Skeletal muscle tissue (tissue), 4 donors: ENCODE measurements around the gene E2F1. TPM values are rescaled to one million over a fixed set of nuclear protein-coding genes. Genes with fewer than 3 reads are reported as not detected.
"Not testable (repeated sequence)": the region's sequence is repeated elsewhere in the genome, so short reads cannot be mapped to it uniquely, and the experiment has no call there.

Experiments used
- H3K27ac ChIP-seq: one replicate; pipeline ENCODE4 v1.7.0; 2013; ENCODE audit warnings: mild to moderate bottlenecking, low read depth, low read length, inconsistent platforms
- H3K27me3 ChIP-seq, 3 donors: one replicate each; pipeline ENCODE4 v1.7.0; 2013; ENCODE audit warnings: low read length in 3 of 3; ENCODE audit not compliant: control insufficient read depth in 3 of 3, insufficient read depth in 3 of 3
- H3K36me3 ChIP-seq, 3 donors: one replicate each; pipeline ENCODE4 v1.7.0; 2013; ENCODE audit warnings: low read length in 3 of 3; ENCODE audit not compliant: control insufficient read depth in 3 of 3, insufficient read depth in 3 of 3
- H3K4me1 ChIP-seq, 3 donors: one replicate each; pipeline ENCODE4 v1.7.0; 2013; ENCODE audit warnings: low read length in 3 of 3, mild to moderate bottlenecking in 3 of 3; ENCODE audit not compliant: control insufficient read depth in 3 of 3, insufficient read depth in 3 of 3
- H3K4me3 ChIP-seq, 3 donors: one replicate each; pipeline ENCODE4 v1.7.0; 2013; ENCODE audit warnings: low read length in 3 of 3
- H3K9ac ChIP-seq, 3 donors: one replicate each; pipeline ENCODE4 v1.7.0; 2013; ENCODE audit warnings: low read length in 3 of 3, mild to moderate bottlenecking in 3 of 3, moderate library complexity in 2 of 3, low read depth in 1 of 3
- H3K9me3 ChIP-seq, 3 donors: one replicate each; pipeline ENCODE4 v1.7.0; 2013; ENCODE audit warnings: low read length in 3 of 3; ENCODE audit not compliant: control insufficient read depth in 3 of 3
- total RNA-seq: library from RNA; depleted of rRNA; stranded (reverse); fragments of >200 nt; gene quantifications from one replicate; pipeline ENCODE4 v1.2.3, GENCODE V29; 2014
- donor health status: Osteomylitis.

E2F1 gene
- total RNA-seq, 1 donor from 2014 or later = 5.2 TPM

DNA sequence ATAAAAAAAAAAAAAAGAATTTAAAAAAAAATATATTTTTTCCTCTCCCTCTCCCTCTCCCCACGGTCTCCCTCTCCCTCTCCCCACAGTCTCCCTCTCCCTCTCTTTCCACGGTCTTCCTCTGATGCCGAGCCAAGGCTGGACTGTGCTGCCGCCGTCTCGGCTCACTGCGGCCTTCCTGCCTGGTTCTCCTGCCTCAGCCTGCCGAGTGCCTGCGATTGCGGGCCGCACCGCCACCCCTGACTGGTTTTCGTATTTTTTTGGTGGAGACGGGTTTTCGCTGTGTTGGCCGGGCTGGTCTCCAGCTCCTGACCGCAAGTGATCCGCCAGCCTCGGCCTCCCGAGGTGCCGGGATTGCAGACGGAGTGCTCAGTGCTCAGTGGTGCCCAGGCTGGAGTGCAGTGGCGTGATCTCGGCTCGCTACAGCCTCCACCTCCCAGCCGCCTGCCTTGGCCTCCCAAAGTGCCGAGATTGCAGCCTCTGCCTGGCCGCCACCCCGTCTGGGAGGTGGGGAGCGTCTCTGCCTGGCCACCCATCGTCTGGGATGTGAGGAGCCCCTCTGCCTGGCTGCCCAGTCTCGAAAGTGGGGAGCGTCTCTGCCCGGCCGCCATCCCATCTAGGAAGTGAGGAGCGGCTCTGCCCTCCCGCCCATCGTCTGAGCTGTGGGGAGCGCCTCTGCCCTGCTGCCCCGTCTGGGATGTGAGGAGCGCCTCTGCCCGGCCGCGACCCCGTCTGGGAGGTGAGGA, 14.7 kb upstream of the E2F1 start:
- H3K9me3 ChIP-seq, H3K27me3 ChIP-seq, H3K27ac ChIP-seq, H3K4me1 ChIP-seq, H3K9ac ChIP-seq, H3K36me3 ChIP-seq, H3K4me3 ChIP-seq: not testable (repeated sequence)

DNA sequence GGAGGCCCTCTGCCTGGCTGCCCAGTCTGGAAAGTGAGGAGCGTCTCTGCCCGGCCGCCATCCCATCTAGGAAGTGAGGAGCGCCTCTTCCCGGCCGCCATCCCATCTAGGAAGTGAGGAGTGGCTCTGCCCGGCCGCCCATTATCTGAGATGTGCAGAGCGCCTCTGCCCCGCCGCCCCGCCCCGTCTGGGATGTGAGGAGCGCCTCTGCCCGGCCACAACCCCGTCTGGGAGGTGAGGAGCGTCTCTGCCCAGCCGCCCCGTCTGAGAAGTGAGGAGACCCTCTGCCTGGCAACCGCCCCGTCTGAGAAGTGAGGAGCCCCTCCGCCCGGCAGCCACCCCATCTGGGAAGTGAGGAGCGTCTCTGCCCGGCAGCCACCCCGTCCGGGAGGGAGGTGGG, 12.8 kb upstream of the E2F1 start:
- not testable (repeated sequence) for H3K4me3 ChIP-seq, H3K36me3 ChIP-seq, H3K27me3 ChIP-seq, H3K27ac ChIP-seq, H3K9ac ChIP-seq, H3K9me3 ChIP-seq
- H3K4me1 ChIP-seq = peaks cover 8 to 11% (median 8%) of the 10 kb centered on the region in 3 donors

- Histone ChIP-seq H3K27ac (no peak overlapping the region), H3K4me3 (no peak overlapping the region), H3K4me1 (peaks cover 0 to 8% (median 5%) of the 10 kb centered on the region in 3 donors), H3K9me3 (no peaks in the 10 kb centered on the region), H3K9ac (no peak overlapping the region), H3K27me3 (no peaks in the 10 kb centered on the region), H3K36me3 (no peaks in the 10 kb centered on the region)
Measured at GRCh38 chr20:33697129-33697528, 10.9 kb upstream of the E2F1 start.

- no peak overlapping the region for H3K4me3 ChIP-seq
- no peaks in the 10 kb centered on the region for H3K36me3 ChIP-seq
- peaks cover 0 to 8% (median 5%) of the 10 kb centered on the region in 3 donors for H3K4me1 ChIP-seq
- H3K9ac ChIP-seq = no peak overlapping the region
- H3K9me3 ChIP-seq = no peaks in the 10 kb centered on the region
- H3K27ac ChIP-seq = no peak overlapping the region
- H3K27me3 ChIP-seq = no peaks in the 10 kb centered on the region
Measured at GRCh38 chr20:33696448-33696847, 10.3 kb upstream of the E2F1 start.

GRCh38 chr20:33694639-33695012, 8.4 kb upstream of the E2F1 start:
- H3K27me3 ChIP-seq = no peaks in the 10 kb centered on the region
- peaks cover 0 to 8% (median 5%) of the 10 kb centered on the region in 3 donors for H3K4me1 ChIP-seq
- H3K4me3 ChIP-seq = no peak overlapping the region
- H3K36me3 ChIP-seq = no peaks in the 10 kb centered on the region
- no peak overlapping the region for H3K27ac ChIP-seq
- no peak overlapping the region for H3K9ac ChIP-seq
- H3K9me3 ChIP-seq = no peaks in the 10 kb centered on the region

DNA sequence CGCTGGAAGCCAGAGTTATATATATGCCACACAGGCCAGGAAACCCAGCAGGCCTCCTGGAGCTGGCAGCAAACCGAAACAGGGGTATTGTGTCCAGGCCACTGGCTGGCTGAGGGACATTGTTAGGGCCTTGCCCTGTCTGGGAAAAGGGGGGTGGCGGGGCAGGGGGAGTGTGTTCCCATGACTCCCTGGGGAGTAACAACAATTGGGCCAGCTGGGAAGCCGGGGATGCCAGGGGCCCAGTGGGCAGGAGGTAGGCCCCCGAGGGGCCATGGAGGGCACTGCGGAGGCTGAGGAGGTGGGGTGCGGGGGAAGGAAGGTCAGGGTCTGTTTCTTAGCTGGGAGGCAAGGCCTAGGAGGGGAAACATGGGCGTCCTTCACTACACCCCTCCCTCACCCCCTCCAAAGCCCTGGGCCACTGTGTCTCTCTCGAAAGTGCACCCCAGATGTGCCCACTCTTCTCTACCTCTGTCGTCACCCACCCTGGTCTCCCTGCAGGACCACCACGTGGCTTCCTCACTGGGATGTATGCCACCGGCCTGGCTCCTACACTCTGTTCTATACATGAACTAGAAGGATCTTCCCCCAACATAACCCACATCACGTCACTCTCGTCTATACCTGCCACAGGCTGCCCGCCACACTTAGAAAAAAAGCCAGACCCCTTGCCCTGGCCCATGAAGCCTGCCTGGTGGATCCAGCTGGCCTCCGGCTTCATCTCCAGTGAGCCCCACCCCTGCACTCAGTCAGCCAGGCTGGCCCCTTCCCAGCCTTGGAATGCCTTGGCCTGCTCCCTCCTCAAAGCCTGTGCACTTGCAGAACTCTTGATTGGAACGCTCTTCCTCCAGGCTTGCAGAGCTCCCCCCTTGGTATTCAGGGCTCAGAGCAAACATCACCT, 7.8 kb upstream of the E2F1 start:
- H3K27me3 ChIP-seq = no peaks in the 10 kb centered on the region
- H3K9ac ChIP-seq = no peak overlapping the region
- no peaks in the 10 kb centered on the region for H3K9me3 ChIP-seq
- H3K27ac ChIP-seq = no peak overlapping the region
- peaks cover 0 to 8% (median 5%) of the 10 kb centered on the region in 3 donors for H3K4me1 ChIP-seq
- no peak overlapping the region for H3K4me3 ChIP-seq
- H3K36me3 ChIP-seq = no peaks in the 10 kb centered on the region

DNA sequence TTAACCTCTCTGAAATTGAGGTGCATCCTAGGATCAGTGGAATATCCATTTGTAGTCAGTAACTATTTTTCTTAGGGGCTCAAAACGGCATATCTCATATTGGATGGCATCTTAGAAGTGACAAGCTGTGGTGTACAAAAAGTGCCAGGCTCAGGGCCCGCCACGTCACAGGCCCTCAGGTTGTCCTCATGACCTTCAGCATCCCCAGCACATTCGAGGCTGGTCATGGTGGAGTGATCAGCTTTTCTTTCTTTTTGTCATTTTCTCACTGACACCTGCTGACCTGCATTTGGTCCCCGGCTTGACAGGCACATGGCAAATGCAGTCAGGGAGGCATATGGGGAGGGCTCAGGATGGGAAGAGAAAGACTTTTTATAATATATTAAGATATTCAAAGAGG, 7.1 kb upstream of the E2F1 start:
- Histone ChIP-seq H3K36me3 (no peaks in the 10 kb centered on the region), H3K9me3 (no peaks in the 10 kb centered on the region)

DNA sequence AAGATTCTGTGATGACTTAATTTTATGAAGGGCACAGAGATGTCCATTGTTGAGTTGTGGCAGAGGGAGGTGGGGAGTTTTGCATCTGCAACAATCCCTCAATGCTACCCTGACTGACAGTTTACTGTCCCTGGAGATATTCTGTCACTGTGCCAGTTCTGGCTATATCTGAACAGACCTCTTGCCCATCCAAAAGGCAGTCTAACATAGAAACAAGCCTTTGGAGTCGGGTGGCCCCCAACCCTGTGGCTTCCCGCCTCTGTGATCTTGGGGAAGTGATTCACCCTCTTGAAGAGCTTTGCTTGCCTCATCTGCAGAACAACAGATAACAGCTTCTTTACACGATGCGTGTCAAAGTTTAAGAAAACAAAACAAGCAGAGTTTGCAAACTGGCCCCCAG, 3.8 kb upstream of the E2F1 start:
- Histone ChIP-seq H3K27me3 (no peaks in the 10 kb centered on the region), H3K9me3 (no peaks in the 10 kb centered on the region), H3K9ac (no peak overlapping the region), H3K4me1 (peaks cover 14% of the 10 kb centered on the region in 3 donors), H3K27ac (no peak overlapping the region), H3K4me3 (no peak overlapping the region), H3K36me3 (no peaks in the 10 kb centered on the region)

More for the DNA sequence above, 7.1 kb upstream of the E2F1 start:
- H3K4me1 ChIP-seq = peaks cover 0 to 8% (median 5%) of the 10 kb centered on the region in 3 donors
- H3K27me3 ChIP-seq = no peaks in the 10 kb centered on the region
- no peak overlapping the region for H3K9ac ChIP-seq
- no peak overlapping the region for H3K4me3 ChIP-seq
- no peak overlapping the region for H3K27ac ChIP-seq

DNA sequence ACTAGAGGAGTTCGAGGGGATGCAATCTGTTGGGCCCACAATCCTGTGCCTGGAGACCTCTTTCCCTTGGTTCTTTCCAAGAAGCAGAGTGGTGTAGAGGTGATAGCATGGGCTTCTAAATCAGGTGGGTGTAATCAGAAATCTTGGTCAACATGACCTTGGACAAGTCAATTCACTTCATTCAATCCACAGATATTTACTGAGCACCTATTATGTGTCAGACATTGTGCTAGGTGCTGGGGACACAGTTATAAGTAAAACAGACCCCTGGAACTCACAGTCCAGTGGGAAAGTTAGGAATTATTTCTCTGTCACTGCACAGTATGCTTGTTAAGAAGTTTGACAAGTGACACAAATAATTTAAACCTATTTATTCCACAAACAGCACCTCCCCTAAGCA, 3.3 kb upstream of the E2F1 start:
- no peaks in the 10 kb centered on the region for H3K27me3 ChIP-seq
- no peak overlapping the region for H3K27ac ChIP-seq
- no peaks in the 10 kb centered on the region for H3K9me3 ChIP-seq
- H3K36me3 ChIP-seq = no peaks in the 10 kb centered on the region
- peaks cover 13 to 19% (median 17%) of the 10 kb centered on the region in 3 donors for H3K4me1 ChIP-seq
- no peak overlapping the region for H3K4me3 ChIP-seq
- H3K9ac ChIP-seq = no peak overlapping the region

- Histone ChIP-seq H3K4me1 (peaks cover 12 to 19% (median 19%) of the 10 kb centered on the region in 3 donors), H3K36me3 (no peaks in the 10 kb centered on the region), H3K4me3 (no peak overlapping the region), H3K9me3 (no peaks in the 10 kb centered on the region), H3K27me3 (no peaks in the 10 kb centered on the region), H3K9ac (no peak overlapping the region), H3K27ac (no peak overlapping the region)
Measured at GRCh38 chr20:33688938-33689424, 2.8 kb upstream of the E2F1 start.
